ENCODE data around the gene CAB39L.

- TF ChIP-seq POLR2A (IDR thresholded peaks at IDR 0.05) (no peak), CTCF (IDR thresholded peaks at IDR 0.05) (no peak)
These were observed 2.0 kb downstream of the CAB39L start for GRCh38 chr13:49441846-49442245.
